ENCODE data around the gene TMEM168. TPM values are rescaled to one million over a fixed set of nuclear protein-coding genes. Genes with fewer than 3 reads are reported as not detected.

TMEM168 gene
- total RNA-seq, 1 donor from 2014 or later: 24.7 TPM

DNA sequence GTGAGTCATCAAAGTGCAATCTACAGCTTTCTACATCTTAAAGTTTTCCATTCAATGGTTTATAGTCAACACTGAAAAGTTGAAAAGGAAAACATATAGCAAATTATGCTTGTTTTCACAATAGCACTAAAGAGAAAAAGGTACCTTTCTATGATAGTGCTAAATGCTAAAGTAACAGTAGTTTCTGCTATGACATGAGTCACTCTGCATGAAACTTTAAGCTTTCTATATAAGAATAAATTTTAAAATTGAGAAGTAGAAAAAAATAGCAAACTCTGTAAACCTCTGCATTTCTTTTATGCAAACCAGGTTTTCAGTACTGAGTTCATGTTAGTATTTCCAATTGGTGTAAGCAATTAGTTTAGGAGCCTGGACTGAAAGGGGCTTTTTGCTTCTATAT lies 31.2 kb upstream of the TMEM168 start:
- H3K9me3 Mint-ChIP-seq: no peaks in the 10 kb centered on the region

DNA sequence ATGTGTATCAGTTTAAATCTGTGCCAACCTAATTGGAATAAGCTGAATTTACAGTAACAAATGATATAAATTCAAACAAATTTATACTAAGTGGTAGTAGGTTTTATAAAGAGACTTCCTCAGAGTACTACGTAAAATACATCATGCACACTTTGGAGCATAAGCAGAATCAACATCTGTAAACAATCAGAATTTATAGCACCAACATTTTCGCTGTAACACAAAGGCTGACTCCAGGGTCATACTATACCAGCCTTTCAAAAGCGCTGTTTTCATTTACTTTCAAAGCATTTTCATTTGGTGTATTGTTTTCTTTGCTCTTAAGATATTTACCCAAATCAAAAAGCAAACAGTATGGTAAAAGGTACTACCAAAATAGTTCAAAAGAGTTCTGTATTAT lies 29.3 kb upstream of the TMEM168 start:
- Mint-ChIP-seq H3K27ac (no peak overlapping the region), H3K4me1 (ENCODE audit: unreplicated experiment) (no peaks in the 10 kb centered on the region), H3K9me3 (no peaks in the 10 kb centered on the region), H3K27me3 (no peaks in the 10 kb centered on the region), H3K4me3 (no peak overlapping the region), H3K36me3 (peaks cover 28% of the 10 kb centered on the region)
- TF ChIP-seq, protein P1, sequence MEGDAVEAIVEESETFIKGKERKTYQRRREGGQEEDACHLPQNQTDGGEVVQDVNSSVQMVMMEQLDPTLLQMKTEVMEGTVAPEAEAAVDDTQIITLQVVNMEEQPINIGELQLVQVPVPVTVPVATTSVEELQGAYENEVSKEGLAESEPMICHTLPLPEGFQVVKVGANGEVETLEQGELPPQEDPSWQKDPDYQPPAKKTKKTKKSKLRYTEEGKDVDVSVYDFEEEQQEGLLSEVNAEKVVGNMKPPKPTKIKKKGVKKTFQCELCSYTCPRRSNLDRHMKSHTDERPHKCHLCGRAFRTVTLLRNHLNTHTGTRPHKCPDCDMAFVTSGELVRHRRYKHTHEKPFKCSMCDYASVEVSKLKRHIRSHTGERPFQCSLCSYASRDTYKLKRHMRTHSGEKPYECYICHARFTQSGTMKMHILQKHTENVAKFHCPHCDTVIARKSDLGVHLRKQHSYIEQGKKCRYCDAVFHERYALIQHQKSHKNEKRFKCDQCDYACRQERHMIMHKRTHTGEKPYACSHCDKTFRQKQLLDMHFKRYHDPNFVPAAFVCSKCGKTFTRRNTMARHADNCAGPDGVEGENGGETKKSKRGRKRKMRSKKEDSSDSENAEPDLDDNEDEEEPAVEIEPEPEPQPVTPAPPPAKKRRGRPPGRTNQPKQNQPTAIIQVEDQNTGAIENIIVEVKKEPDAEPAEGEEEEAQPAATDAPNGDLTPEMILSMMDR (conservative IDR thresholded peaks at IDR 0.05): no peak
- no peak for DNase-seq (ENCODE audit: extremely low spot score, unreplicated experiment)

More for the DNA sequence above, 31.2 kb upstream of the TMEM168 start:
- Mint-ChIP-seq H3K4me3 (no peak overlapping the region), H3K27ac (no peak overlapping the region), H3K4me1 (ENCODE audit: unreplicated experiment) (no peaks in the 10 kb centered on the region), H3K36me3 (peaks cover 34% of the 10 kb centered on the region), H3K27me3 (no peaks in the 10 kb centered on the region)
- TF ChIP-seq, protein P1 (conservative IDR thresholded peaks at IDR 0.05): no peak
- no peak for DNase-seq (ENCODE audit: extremely low spot score, unreplicated experiment)

DNA sequence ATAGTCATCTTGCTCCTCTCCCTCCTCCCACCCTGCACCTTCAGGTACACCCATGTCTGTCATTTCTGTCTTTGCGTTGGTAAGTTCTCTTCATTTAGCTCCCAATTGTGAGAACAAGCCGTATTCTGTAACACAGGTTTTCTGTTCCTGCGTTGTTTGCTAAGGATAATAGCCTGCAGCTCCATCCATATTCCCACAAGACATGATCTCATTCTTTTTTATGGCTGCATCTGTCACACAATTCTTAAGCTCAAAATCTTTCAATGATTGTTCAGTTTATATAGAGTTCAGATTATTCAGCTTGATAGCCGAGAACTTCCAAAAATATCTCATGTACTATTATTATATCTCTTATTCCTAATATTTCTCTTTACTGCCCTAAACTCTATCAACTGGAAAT lies 16.0 kb upstream of the TMEM168 start:
- no peak for DNase-seq (ENCODE audit: extremely low spot score, unreplicated experiment)
- H3K9me3 Mint-ChIP-seq: peaks cover 10% of the 10 kb centered on the region
- no peaks in the 10 kb centered on the region for H3K36me3 Mint-ChIP-seq
- no peaks in the 10 kb centered on the region for H3K27me3 Mint-ChIP-seq
- H3K4me1 Mint-ChIP-seq (ENCODE audit: unreplicated experiment): no peaks in the 10 kb centered on the region
- TF ChIP-seq, protein P1 (conservative IDR thresholded peaks at IDR 0.05): no peak
- no peak overlapping the region for H3K27ac Mint-ChIP-seq
- no peak overlapping the region for H3K4me3 Mint-ChIP-seq

DNA sequence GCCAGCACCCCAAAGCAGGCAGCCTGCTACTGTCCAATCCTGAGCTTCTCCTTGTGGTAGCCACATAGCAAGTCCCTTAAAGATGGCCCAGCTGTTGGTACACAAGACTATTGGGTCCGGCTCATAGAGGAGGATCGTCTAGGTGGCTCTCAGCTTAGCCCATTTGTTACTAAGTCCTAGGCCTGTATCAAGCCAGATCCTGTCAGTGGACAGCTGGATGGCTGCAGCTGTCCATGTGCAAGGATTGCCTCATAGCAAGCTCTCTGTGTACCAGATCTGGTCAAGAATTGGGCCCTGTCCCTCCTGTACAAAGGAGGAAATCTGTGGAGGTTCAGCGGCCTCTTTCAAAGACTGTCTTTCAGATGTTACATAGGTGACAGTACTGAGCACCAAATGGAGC lies 12.2 kb upstream of the TMEM168 start:
- H3K27me3 Mint-ChIP-seq: no peaks in the 10 kb centered on the region
- H3K36me3 Mint-ChIP-seq: no peaks in the 10 kb centered on the region
- DNase-seq (ENCODE audit: extremely low spot score, unreplicated experiment): no peak
- no peaks in the 10 kb centered on the region for H3K9me3 Mint-ChIP-seq
- no peak overlapping the region for H3K27ac Mint-ChIP-seq
- H3K4me3 Mint-ChIP-seq: no peak overlapping the region
- TF ChIP-seq, protein P1 (conservative IDR thresholded peaks at IDR 0.05): no peak
- no peaks in the 10 kb centered on the region for H3K4me1 Mint-ChIP-seq (ENCODE audit: unreplicated experiment)

DNA sequence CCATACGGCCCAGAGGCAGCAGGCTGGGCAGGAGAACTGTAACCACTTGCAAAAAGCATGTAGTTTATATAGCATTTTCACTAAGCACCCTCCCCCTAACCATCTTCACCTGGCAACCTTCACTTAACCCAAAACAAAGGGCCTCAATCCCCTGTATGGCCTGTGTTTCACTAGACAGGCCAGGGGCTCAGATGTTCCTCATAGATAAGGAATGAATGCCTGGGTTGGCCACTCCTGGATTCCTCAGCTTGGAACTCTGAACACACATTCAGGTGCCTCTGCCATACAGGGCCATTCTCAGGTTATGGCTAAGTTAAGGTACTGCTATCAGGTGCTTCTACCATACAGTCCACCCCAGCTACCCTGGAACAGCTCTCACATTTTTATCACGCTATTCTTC lies 10.3 kb upstream of the TMEM168 start:
- no peak overlapping the region for H3K4me3 Mint-ChIP-seq
- no peaks in the 10 kb centered on the region for H3K4me1 Mint-ChIP-seq (ENCODE audit: unreplicated experiment)
- H3K36me3 Mint-ChIP-seq: no peaks in the 10 kb centered on the region
- no peak for DNase-seq (ENCODE audit: extremely low spot score, unreplicated experiment)
- TF ChIP-seq, protein P1 (conservative IDR thresholded peaks at IDR 0.05): no peak
- H3K27ac Mint-ChIP-seq: no peak overlapping the region
- H3K27me3 Mint-ChIP-seq: no peaks in the 10 kb centered on the region
- H3K9me3 Mint-ChIP-seq: no peaks in the 10 kb centered on the region

Measured in type B pancreatic cell (in vitro differentiated cells).